NCI-H226 (cell line): Measurements from ENCODE around the gene TRIM25.

ENCODE experiments used
- DNase-seq: peaks from one replicate; pipeline ENCODE4 v3.0.0-alpha.2; 2015

TRIM25 gene

GRCh38 chr17:56892333-56892732 lies 21.5 kb downstream of the TRIM25 start:
- DNase-seq, result no peak

DNA sequence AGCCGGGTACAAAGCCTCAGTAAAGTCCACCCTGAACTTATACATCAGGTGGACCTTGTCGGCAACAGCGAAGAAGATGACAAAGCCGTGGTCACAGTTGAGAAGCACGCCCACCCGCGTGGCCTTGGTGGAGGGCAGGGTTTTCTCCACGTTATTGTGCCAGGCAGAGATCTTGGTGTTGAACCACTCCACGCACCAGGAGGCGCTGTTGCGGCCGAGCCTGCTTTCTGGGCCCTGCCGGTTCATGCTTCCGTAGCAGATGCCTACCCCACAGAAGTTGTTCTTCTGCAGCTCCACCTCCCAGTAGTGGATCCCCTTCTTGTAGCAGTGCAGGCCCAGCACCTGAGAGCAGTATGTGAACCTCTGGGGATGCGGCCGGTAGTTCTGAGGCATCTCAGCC lies 22.1 kb downstream of the TRIM25 start:
- no peak for DNase-seq

DNA sequence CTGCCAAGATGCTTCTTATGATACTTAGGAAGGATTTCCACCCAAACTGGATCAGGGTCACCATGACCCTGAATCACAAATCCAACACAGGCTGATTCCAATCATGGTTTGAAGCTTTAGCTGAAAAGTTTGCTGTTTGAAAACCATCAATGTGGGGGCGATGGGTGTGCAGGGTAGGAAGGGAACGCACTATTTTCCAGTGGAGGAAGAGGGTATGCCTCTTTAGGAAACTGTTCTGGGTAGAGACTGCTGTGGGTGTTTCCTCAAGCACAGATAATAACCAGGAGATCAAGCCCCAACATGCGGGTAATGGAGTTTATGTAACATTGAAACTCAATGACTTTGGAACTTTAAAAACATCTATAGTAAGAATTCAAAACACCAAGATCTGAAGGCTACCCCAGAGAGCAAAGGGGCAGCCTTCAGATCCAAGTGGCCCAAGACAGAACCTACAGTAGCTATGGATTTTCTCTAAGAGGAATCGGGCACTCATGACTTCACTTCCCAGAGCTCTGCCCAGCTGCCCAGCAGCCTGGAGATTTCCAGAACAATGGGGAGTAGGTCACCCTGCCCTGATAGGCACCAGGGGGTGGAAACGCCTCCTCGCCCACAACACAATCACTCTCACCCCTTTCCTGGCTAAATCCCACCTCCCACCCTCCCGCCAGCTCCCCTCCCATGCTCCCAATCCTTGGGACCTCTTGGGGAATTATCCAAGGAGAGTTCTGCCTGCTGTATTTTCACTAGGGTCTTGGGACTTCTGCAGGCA lies 22.8 kb downstream of the TRIM25 start:
- no peak for DNase-seq

GRCh38 chr17:56890390-56890789 lies 23.5 kb downstream of the TRIM25 start:
- no peak for DNase-seq

- peak; percentile 13 for DNase-seq
Observed at GRCh38 chr17:56887552-56888467, 26.0 kb downstream of the TRIM25 start.

DNA sequence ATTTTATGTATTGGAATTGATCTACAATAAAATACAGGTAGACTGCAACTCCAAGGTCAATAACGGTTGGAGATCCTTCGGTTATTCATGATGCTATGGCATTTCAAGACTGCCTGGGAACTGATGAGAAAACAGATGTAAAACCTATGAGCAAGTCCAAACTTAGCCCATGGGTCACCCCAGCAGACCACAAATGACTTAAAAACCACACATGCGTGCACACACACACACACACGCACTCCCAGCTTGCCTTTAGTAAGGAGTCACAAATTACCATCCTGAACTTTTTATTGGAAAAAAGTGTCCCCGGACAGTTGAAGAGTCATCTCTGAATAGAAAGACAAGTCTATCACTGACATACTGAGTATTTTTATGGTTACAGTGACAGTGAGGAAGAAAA lies 26.7 kb downstream of the TRIM25 start:
- no peak for DNase-seq

DNA sequence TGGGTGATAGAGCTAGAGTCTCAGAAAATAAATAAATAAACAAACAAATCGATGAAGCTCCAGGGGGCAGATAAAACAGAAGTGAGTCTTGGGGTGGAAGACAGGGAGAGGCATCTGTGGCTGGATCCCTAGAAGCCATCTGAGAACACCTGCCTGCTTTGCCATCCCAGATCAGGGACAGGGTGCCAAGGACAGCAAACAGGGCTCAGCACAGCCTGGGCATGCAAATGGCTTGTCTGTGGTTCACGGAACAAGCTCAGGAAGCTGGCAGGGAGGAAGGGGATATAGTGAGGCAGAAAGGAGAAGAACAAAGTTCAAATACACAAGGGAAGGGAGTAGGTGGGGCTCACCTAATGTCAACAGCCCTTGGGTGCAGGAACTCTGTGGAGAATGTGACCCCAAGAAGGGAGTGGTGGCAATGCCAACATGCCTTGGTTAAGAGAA lies 27.5 kb downstream of the TRIM25 start:
- no peak for DNase-seq

DNA sequence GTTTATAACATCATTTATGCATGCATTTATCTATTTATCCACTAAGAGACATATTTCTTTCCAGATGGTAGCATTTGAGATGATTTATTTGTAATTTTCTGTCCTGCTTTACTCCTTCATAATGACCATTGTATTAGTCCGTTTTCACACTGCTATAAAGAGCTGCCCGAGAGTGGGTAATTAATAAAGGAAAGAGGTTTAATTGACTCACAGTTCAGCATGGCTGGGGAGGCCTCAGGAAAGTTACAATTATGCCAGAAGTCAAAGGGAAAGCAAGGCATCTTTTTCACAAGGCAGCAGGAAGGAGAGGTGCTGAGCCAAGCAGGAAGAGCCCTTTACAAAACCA lies 28.6 kb downstream of the TRIM25 start:
- no peak for DNase-seq

DNA sequence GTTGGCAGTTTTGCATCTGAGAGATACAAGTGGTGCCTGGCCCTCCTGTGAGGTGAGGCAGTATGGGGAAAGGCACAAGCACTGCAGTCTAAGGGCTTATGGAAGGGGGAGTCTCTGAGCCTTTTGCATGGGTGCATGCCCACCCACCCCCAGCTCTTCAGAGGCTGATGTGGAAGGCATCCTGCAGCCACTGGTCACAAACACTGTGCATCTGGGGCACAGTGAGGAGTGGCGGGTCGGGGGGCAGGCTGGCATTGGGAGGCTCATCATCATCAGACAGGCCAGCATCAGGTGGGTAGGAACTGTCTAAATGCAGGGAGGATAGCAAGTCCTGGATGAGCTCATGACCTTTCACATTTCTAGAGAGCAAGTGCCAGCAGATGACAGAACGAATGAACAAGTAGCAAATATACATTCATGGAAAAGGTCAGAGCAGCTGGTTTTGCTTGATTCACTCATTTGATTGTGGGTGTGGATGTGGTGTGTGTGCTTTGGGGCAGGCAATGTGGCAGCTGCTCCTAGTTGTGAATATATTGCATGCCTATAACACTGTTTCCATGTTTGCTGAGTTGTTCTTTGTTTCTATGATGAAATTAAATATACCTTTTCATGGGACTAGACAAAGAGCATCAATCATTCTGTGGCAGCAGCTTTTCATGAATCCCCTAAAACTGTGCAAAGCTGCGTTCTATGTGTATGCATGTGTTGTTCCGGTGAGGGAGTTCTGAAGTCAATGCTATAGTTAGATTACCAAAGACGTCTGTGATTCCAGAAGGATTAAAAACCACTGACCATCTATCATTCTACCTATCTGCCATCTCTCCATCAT lies 29.2 kb downstream of the TRIM25 start:
- DNase-seq, result no peak

DNA sequence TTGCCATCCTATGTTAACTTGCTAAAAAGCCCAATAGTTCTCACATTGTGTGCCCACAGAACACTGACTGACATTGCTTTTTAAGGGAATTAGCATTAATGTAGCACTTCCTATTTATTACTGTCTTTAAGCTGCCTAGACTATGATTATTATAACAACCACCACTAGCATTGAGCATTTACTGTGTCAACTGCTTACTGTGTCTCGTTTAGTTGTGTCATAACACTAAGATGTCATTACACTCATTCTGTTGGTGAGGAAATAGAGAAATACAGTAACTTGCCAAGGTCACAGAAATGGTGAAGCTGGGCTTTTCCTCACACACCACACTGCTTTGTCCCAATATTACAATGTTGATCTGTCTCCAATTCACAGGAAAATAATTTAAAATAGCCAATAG lies 30.2 kb downstream of the TRIM25 start:
- no peak for DNase-seq

GRCh38 chr17:56881685-56882295 lies 32.1 kb downstream of the TRIM25 start:
- DNase-seq, result no peak

DNA sequence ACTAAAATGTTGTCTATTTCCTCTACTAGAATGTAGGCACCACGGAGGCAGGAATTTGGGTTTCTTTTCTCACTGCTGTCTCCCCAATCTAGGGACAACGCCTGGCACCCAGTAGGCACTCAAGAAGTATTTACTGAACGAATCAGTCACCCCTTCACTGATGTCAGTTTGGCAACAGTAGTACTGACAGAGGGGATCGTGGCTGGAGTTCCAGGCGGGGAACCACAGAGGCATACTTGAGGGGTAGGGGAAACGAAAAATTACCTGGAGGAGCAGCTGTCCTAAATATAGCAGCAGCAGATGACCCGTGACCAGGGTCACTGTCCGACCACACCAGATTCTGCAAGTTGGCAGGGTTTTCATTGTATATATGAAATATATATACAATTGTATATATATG lies 33.3 kb downstream of the TRIM25 start:
- DNase-seq, result no peak

DNA sequence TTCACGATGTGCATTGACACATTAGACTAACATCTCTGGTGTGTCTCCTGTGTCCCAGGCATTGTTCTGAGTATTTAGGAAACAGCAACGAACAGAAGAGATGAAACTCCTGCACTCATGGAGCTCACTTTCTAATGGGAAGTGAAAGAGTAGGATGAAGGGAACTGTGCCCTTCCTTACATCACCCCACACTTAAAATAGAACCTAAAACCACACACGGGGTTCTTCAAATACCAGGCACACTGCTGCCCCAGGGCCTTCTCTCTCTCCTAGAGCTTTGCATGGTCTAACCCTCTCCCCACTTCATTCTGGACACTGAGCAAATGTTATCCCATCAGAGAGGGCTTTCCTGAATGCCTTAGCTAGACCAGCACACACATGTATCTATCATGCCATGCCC lies 33.7 kb downstream of the TRIM25 start:
- no peak for DNase-seq

- DNase-seq, result no peak
Observed at GRCh38 chr17:56879280-56879679, 34.6 kb downstream of the TRIM25 start.

GRCh38 chr17:56876766-56877179 lies 37.1 kb downstream of the TRIM25 start:
- no peak for DNase-seq

DNA sequence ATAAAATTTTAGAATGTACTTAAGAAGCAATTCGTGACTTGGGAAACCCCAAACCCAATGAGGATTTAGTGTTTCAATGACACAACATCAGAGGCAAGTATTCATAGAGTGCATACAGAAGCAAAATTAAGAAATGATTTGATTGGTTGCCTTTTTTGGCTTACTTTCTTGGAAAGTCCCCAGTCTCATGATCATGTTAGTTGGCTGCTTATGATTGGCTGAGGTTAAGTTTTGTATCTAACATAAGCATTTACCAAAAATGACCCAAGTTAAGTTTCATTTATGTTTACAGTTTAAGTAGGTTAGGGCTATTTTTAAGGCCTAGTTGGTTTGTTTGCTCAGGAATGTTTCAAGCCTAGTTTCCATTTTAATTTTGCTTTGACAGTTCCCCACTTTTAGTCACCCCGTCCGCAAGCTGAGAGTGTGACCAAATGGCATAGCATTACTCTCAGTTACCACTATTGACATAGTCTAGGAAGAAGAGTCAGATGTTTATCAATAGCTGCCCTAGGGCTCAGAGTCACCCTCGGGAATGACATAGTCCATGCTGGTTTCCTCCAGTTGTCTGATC lies 43.7 kb downstream of the TRIM25 start:
- no peak for DNase-seq

DNA sequence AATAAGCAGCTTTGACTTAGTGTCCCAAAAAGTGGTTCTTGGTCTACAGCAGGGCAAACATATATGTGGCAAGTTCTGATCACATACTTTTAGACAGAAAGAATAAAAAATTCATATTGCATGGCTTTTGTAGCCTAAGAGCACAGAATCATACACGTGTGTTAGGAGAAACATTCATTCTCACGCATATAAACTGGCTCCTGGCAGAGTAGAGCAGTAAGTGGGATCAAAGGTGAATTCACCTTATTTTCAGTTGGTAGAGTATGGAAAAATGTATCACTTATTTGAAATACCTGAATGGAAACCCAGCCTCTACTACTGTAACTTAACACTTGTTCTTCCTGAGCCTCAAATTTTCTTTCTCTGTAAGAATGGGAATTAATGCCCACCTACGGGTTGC lies 45.1 kb downstream of the TRIM25 start:
- no peak for DNase-seq

- DNase-seq, result peak; percentile 26
Observed at GRCh38 chr17:56867948-56868376, 45.9 kb downstream of the TRIM25 start.

GRCh38 chr17:56866496-56866895 lies 47.4 kb downstream of the TRIM25 start:
- DNase-seq, result no peak

- no peak for DNase-seq
Observed at GRCh38 chr17:56866076-56866475, 47.8 kb downstream of the TRIM25 start.

DNA sequence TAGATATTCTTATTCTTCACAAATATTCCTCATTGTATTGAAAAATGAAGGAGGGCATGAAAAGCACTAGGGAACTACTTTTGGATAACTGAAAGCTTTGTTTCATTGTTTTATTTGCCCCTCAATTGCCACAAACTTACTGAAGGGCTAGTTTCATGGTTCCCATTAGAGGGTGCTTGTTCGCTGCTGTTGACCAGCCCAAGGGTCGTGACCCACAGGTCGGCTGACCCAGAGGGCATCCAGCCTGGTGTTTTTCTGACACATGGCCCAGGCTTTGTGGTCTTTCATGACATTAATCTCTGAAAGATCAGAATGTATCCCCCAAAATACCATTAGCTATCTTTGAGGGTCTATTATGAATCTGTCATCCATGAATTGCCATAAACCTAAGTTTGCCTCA lies 49.9 kb downstream of the TRIM25 start:
- DNase-seq, result no peak

DNA sequence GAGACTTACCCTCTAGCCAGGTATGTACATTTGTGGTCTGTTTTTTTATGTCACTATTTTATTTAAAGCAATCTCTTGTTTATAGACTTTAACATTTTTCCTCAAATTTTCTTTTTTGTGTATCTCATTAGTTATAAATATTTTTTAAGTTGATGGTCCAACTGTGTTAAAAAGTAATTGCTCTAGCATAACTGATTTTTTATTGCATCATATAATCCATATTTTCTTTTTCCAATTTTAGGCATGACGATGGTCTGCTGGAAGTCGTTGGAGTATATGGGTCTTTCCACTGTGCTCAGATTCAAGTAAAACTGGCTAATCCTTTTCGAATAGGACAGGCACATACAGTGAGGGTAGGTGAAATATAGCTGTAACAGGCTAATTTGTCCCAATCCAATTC lies 52.0 kb downstream of the TRIM25 start:
- DNase-seq, result no peak
